Panc1 (cell line): ENCODE measurements around the gene AKAP1. TPM values are rescaled to one million over a fixed set of nuclear protein-coding genes. Genes with fewer than 3 reads are reported as not detected.

Experiments
- ATAC-seq: fragments of 200-7000 bp; cut with Tn5 transposase; 2 replicates; pipeline ENCODE4 v1.9.1; 2020; ENCODE audit warnings: mild to moderate bottlenecking, moderate library complexity
- BruUV-seq: library from RNA; stranded (reverse); fragments of 400-500 nt; replicated peaks from 2 replicates; lab custom pipeline; 2021; lab: Mats Ljungman, UMichigan
- CTCF ChIA-PET: fragments of 300-600 bp; sonication (Branson Sonifier 250); formaldehyde crosslinking; loops from one replicate; lab custom pipeline; 2022; ENCODE audit warnings: antibody characterized with exemption; lab: Charles Lee
- POLR2A ChIA-PET: fragments of 300-600 bp; sonication (Branson Sonifier 250); formaldehyde crosslinking; loops from one replicate; lab custom pipeline; 2022; ENCODE audit warnings: antibody characterized with exemption; lab: Charles Lee
- DNase-seq: peaks from one replicate; pipeline ENCODE4 v3.0.0-alpha.2; 2010; ENCODE audit warnings: low read depth, low spot score
- H3K27ac ChIP-seq: 2 replicates; pipeline ENCODE4 v1.5.1; 2011; ENCODE audit warnings: mild to moderate bottlenecking, low read length, inconsistent platforms
- H3K27me3 ChIP-seq: fragments of 200-500 bp; sonication (Bioruptor generic); 2 replicates; pipeline ENCODE4 v1.6.0; 2014; ENCODE audit warnings: low read length, inconsistent platforms; ENCODE audit not compliant: control insufficient read depth, insufficient read depth
- H3K36me3 ChIP-seq: fragments of 200-500 bp; sonication (Bioruptor generic); 2 replicates; pipeline ENCODE4 v1.5.1; 2014; ENCODE audit warnings: inconsistent platforms, mild to moderate bottlenecking, low read length, moderate library complexity; ENCODE audit not compliant: control insufficient read depth, insufficient read depth
- H3K4me1 ChIP-seq: 2 replicates; pipeline ENCODE4 v1.5.1; 2011; ENCODE audit warnings: inconsistent platforms, mild to moderate bottlenecking, low read length, moderate library complexity; ENCODE audit not compliant: control insufficient read depth, insufficient read depth
- H3K4me3 ChIP-seq, 2 experiments: 2 replicates each; pipeline ENCODE4 v1.5.1; 2011 to 2012; ENCODE audit warnings: low read depth in 2 of 2, low read length in 2 of 2, mild to moderate bottlenecking in 2 of 2, inconsistent platforms in 1 of 2, moderate library complexity in 1 of 2
- H3K9me3 ChIP-seq: fragments of 200-500 bp; sonication (Bioruptor generic); 2 replicates; pipeline ENCODE4 v1.5.1; 2014; ENCODE audit warnings: low read depth, mild to moderate bottlenecking, inconsistent platforms, low read length, moderate library complexity; ENCODE audit not compliant: control insufficient read depth, insufficient read depth
- POLR2AphosphoS5 ChIP-seq: IDR thresholded peaks from 2 replicates; pipeline ENCODE4 v1.6.1; 2012; ENCODE audit warnings: mild to moderate bottlenecking, low read depth, low read length, moderate library complexity
- SIN3A ChIP-seq: IDR thresholded peaks from 2 replicates; pipeline ENCODE4 v1.6.1; 2012; ENCODE audit warnings: low read depth, mild to moderate bottlenecking, low read length, moderate library complexity, borderline replicate concordance; ENCODE audit not compliant: insufficient read depth
- TCF7L2 ChIP-seq: IDR thresholded peaks from 2 replicates; pipeline ENCODE4 v1.6.1; 2011; ENCODE audit warnings: mild to moderate bottlenecking, low read depth, low read length, inconsistent platforms
- in situ Hi-C: cut with HindIII; loops from 2 replicates; pipeline ENCODE4 v1.10.0; 2016; ENCODE audit warnings: low sequenced_read_pairs, low pct_unique_long_range_greater_than_20kb
- intact Hi-C: fragments of 100-400 bp; cut with micrococcal nuclease; formaldehyde crosslinking; loops from one replicate; pipeline ENCODE4 v1.10.0; 2022; ENCODE audit not compliant: unreplicated experiment
- total RNA-seq: library from RNA; stranded (reverse); gene quantifications from one replicate; pipeline ENCODE4 v1.2.1, GENCODE V29; 2021; ENCODE audit not compliant: unreplicated experiment
- TF ChIP-seq, protein P1 (sequence below), 2 experiments: IDR thresholded peaks; 2 replicates each; pipeline ENCODE4 v1.6.1; 2011 to 2012; ENCODE audit warnings: low read depth in 2 of 2, control low read depth in 1 of 2, low read length in 1 of 2, mild to moderate bottlenecking in 1 of 2, moderate library complexity in 1 of 2; ENCODE audit not compliant: insufficient read depth in 1 of 2
- TF ChIP-seq, protein P2 (sequence below): fragments of 450-650 bp; IDR thresholded peaks from 2 replicates; pipeline ENCODE4 v1.5.1; 2017; ENCODE audit warnings: mild to moderate bottlenecking

Gene AKAP1
- total RNA-seq, 1 experiment from 2014 or later = 52.7 TPM

DNA sequence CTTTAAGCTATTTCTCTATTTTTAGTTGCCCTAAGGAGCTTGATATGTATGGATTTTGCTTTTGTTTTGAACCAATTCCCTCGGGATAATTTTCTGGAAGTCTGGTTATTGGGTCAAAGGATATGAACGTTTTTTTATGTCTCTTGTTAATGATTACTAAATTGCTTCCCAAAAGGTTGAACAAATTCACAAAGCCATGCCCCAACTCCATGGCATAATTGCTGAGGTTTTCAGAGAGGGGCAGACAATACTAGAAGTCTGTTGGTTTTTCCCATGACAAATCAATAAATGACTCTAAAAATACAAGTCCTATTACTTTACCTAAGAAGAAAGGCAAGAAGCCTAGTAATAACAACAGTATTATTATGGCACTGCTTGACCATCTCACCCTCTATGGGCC lies 11.4 kb upstream of the AKAP1 start:
- DNase-seq (no peak), ATAC-seq (no peak)
- CTCF ChIA-PET = no interaction called here
- Histone ChIP-seq H3K27ac (no peak overlapping the region), H3K36me3 (no peaks in the 10 kb centered on the region), H3K4me3 (no peak overlapping the region), H3K4me1 (no peaks in the 10 kb centered on the region), H3K27me3 (peaks cover 2% of the 10 kb centered on the region; the same call in 1 of the 2 replicates), H3K9me3 (no peaks in the 10 kb centered on the region)
- intact Hi-C loops (no loop called here), in situ Hi-C loops (no loop called here)
- POLR2A ChIA-PET = no interaction called here
- TF ChIP-seq SIN3A = no peak
- TF ChIP-seq, protein P1, sequence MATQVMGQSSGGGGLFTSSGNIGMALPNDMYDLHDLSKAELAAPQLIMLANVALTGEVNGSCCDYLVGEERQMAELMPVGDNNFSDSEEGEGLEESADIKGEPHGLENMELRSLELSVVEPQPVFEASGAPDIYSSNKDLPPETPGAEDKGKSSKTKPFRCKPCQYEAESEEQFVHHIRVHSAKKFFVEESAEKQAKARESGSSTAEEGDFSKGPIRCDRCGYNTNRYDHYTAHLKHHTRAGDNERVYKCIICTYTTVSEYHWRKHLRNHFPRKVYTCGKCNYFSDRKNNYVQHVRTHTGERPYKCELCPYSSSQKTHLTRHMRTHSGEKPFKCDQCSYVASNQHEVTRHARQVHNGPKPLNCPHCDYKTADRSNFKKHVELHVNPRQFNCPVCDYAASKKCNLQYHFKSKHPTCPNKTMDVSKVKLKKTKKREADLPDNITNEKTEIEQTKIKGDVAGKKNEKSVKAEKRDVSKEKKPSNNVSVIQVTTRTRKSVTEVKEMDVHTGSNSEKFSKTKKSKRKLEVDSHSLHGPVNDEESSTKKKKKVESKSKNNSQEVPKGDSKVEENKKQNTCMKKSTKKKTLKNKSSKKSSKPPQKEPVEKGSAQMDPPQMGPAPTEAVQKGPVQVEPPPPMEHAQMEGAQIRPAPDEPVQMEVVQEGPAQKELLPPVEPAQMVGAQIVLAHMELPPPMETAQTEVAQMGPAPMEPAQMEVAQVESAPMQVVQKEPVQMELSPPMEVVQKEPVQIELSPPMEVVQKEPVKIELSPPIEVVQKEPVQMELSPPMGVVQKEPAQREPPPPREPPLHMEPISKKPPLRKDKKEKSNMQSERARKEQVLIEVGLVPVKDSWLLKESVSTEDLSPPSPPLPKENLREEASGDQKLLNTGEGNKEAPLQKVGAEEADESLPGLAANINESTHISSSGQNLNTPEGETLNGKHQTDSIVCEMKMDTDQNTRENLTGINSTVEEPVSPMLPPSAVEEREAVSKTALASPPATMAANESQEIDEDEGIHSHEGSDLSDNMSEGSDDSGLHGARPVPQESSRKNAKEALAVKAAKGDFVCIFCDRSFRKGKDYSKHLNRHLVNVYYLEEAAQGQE (IDR thresholded peaks at IDR 0.05; ENCODE audit: insufficient read depth in 1 of 2, low read depth in 2 of 2, low read length in 1 of 2) = no peak
- TF ChIP-seq, protein P2, sequence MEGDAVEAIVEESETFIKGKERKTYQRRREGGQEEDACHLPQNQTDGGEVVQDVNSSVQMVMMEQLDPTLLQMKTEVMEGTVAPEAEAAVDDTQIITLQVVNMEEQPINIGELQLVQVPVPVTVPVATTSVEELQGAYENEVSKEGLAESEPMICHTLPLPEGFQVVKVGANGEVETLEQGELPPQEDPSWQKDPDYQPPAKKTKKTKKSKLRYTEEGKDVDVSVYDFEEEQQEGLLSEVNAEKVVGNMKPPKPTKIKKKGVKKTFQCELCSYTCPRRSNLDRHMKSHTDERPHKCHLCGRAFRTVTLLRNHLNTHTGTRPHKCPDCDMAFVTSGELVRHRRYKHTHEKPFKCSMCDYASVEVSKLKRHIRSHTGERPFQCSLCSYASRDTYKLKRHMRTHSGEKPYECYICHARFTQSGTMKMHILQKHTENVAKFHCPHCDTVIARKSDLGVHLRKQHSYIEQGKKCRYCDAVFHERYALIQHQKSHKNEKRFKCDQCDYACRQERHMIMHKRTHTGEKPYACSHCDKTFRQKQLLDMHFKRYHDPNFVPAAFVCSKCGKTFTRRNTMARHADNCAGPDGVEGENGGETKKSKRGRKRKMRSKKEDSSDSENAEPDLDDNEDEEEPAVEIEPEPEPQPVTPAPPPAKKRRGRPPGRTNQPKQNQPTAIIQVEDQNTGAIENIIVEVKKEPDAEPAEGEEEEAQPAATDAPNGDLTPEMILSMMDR = no peak
- no peak for TF ChIP-seq POLR2AphosphoS5
- TF ChIP-seq TCF7L2 = no peak
- BruUV-seq = no TSS peak

DNA sequence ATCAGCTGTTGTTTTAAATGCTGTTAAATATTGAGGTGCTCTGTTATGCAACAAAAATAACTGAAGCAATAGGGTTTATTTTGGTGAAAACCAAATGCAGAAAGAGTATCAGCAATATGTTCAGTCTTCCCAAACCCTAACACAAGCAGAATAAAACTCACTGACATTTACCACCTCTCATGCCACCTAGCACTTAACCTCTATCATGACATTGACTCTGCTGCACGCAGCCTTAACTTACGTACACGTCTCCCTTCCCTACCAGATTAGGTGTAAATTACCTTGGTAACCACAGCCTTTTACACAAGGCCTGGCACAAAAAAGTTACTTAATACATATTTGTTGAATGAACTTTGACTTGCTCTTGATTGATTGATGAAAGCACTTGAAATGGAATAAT lies 9.9 kb upstream of the AKAP1 start:
- H3K36me3 ChIP-seq = no peaks in the 10 kb centered on the region
- H3K27me3 ChIP-seq = peaks cover 2% of the 10 kb centered on the region; the same call in 1 of the 2 replicates
- ATAC-seq (no peak), DNase-seq (no peak)
- no peaks in the 10 kb centered on the region for H3K4me1 ChIP-seq
- intact Hi-C loops (no loop called here), in situ Hi-C loops (no loop called here)
- H3K4me3 ChIP-seq = no peak overlapping the region
- TF ChIP-seq SIN3A (no peak), POLR2AphosphoS5 (no peak), TCF7L2 (no peak)
- TF ChIP-seq, protein P2 = no peak
- H3K27ac ChIP-seq = no peak overlapping the region
- no peaks in the 10 kb centered on the region for H3K9me3 ChIP-seq
- BruUV-seq = no TSS peak
- CTCF ChIA-PET = no interaction called here
- POLR2A ChIA-PET = interaction anchor here (0.6 kb wide), 1 partner anchor 33 kb away, joined by 4 read pairs; no protein-coding TSS in a partner anchor
